Colonic mucosa (tissue), 4 donors: Measurements from ENCODE around the gene EGR4. TPM values are rescaled to one million over a fixed set of nuclear protein-coding genes. Genes with fewer than 3 reads are reported as not detected.

ENCODE experiments used
- DNase-seq: peaks from one replicate; pipeline ENCODE4 v3.0.0-alpha.2; 2020
- H3K27ac ChIP-seq: fragments of 200-600 bp; one replicate; pipeline ENCODE4 v1.8.0; 2021
- H3K27me3 ChIP-seq: fragments of 200-600 bp; one replicate; pipeline ENCODE4 v1.8.0; 2021
- H3K36me3 ChIP-seq: fragments of 200-600 bp; one replicate; pipeline ENCODE4 v1.8.0; 2021
- H3K4me1 ChIP-seq: fragments of 200-600 bp; one replicate; pipeline ENCODE4 v1.8.0; 2021; ENCODE audit warnings: mild to moderate bottlenecking
- H3K4me3 ChIP-seq: fragments of 200-600 bp; one replicate; pipeline ENCODE4 v1.8.0; 2021
- H3K9ac ChIP-seq, 2 donors: one replicate each; pipeline ENCODE4 v1.7.0; 2013; ENCODE audit warnings: control low read depth in 2 of 2, low read depth in 2 of 2, low read length in 2 of 2
- H3K9me3 ChIP-seq: fragments of 200-600 bp; one replicate; pipeline ENCODE4 v1.8.0; 2021
- CTCF ChIP-seq: fragments of 200-600 bp; IDR thresholded peaks from one replicate; pipeline ENCODE4 v1.8.0; 2022; ENCODE audit warnings: antibody characterized with exemption, mild to moderate bottlenecking
- intact Hi-C: fragments of 100-400 bp; cut with DNase I; formaldehyde crosslinking; loops from one replicate; pipeline ENCODE4 v1.14.1; 2022
- total RNA-seq, 2 donors: library from RNA; stranded (reverse); fragmentation: NEBNext Ultra II Directional in 1 of 2; extraction: Animal tissue kit (Norgen Biotek cat#: 25700) in 1 of 2; gene quantifications; one replicate each; pipeline ENCODE4 v1.2.1, GENCODE V29; 2021
- donor health status: healthy.
- donor health status: DM: no; HTN: no; CAD: no.
- donor health status: DM: no; HTN: no; CAD: no.

Gene EGR4
- total RNA-seq, 2 donors from 2014 or later = not detected

- no peaks in the 10 kb centered on the region for H3K9me3 ChIP-seq
- H3K4me1 ChIP-seq = no peaks in the 10 kb centered on the region
- no peak for TF ChIP-seq CTCF
- DNase-seq = no peak
- H3K27me3 ChIP-seq = no peaks in the 10 kb centered on the region
- H3K9ac ChIP-seq = no peak overlapping the region
- H3K36me3 ChIP-seq = no peaks in the 10 kb centered on the region
- no peak overlapping the region for H3K27ac ChIP-seq
- no peak overlapping the region for H3K4me3 ChIP-seq
- intact Hi-C loops = no loop called here
Measured at GRCh38 chr2:73256618-73256922, 36.8 kb downstream of the EGR4 start.

- Histone ChIP-seq H3K27me3 (no peaks in the 10 kb centered on the region), H3K36me3 (no peaks in the 10 kb centered on the region), H3K9me3 (no peaks in the 10 kb centered on the region), H3K4me3 (no peak overlapping the region), H3K9ac (no peak overlapping the region), H3K4me1 (no peaks in the 10 kb centered on the region), H3K27ac (no peak overlapping the region)
- DNase-seq = no peak
- intact Hi-C loops = no loop called here
- no peak for TF ChIP-seq CTCF
Measured at GRCh38 chr2:73255907-73256617, 37.3 kb downstream of the EGR4 start.

- Histone ChIP-seq H3K36me3 (no peaks in the 10 kb centered on the region), H3K4me3 (no peak overlapping the region), H3K9ac (no peak overlapping the region), H3K4me1 (no peaks in the 10 kb centered on the region), H3K9me3 (no peaks in the 10 kb centered on the region), H3K27ac (no peak overlapping the region), H3K27me3 (no peaks in the 10 kb centered on the region)
- intact Hi-C loops = no loop called here
- no peak for DNase-seq
- no peak for TF ChIP-seq CTCF
Measured at GRCh38 chr2:73255007-73255644, 38.2 kb downstream of the EGR4 start.

- no peak for DNase-seq
- no peaks in the 10 kb centered on the region for H3K9me3 ChIP-seq
- H3K27me3 ChIP-seq = no peaks in the 10 kb centered on the region
- intact Hi-C loops = no loop called here
- no peaks in the 10 kb centered on the region for H3K4me1 ChIP-seq
- H3K27ac ChIP-seq = no peak overlapping the region
- TF ChIP-seq CTCF = no peak
- no peak overlapping the region for H3K9ac ChIP-seq
- no peak overlapping the region for H3K4me3 ChIP-seq
- H3K36me3 ChIP-seq = no peaks in the 10 kb centered on the region
Measured at GRCh38 chr2:73254343-73255006, 38.9 kb downstream of the EGR4 start.

- no peak for DNase-seq
- H3K9ac ChIP-seq = no peak overlapping the region
- no peaks in the 10 kb centered on the region for H3K27me3 ChIP-seq
- no peaks in the 10 kb centered on the region for H3K4me1 ChIP-seq
- intact Hi-C loops = no loop called here
- no peak overlapping the region for H3K27ac ChIP-seq
- H3K9me3 ChIP-seq = no peaks in the 10 kb centered on the region
- TF ChIP-seq CTCF = no peak
- H3K4me3 ChIP-seq = no peak overlapping the region
- H3K36me3 ChIP-seq = no peaks in the 10 kb centered on the region
Measured at GRCh38 chr2:73253901-73254300, 39.4 kb downstream of the EGR4 start.
